ENCODE measurements around the gene JAK1.

The JAK1 gene

GRCh38 chr1:64801851-64802523 lies 164.4 kb downstream of the JAK1 start:
- in situ Hi-C loops (cut with HindIII; ENCODE audit: low sequenced_read_pairs) = no loop called here

GRCh38 chr1:64798872-64799271 lies 167.5 kb downstream of the JAK1 start:
- in situ Hi-C loops (cut with HindIII; ENCODE audit: low sequenced_read_pairs) = no loop called here

GRCh38 chr1:64790832-64791487 lies 175.4 kb downstream of the JAK1 start:
- in situ Hi-C loops (cut with HindIII; ENCODE audit: low sequenced_read_pairs) = no loop called here

Measured in DLD1 (cell line).